ENCODE data around the gene BANF2. TPM values are rescaled to one million over a fixed set of nuclear protein-coding genes. Genes with fewer than 3 reads are reported as not detected.

Gene BANF2
- total and polyA plus RNA-seq, 2 of the 13 experiments (the other 11 are each of a cell fraction or from before 2014, with no cell fraction given), result 0.35 TPM; not detected in 1

- peak; percentile 75; the same call in 1 of the 2 replicates for TF ChIP-seq ZFP91 (CRISPR knock-in tag; IDR thresholded peaks at IDR 0.05; ENCODE audit: borderline replicate concordance)
- 0 out of 2 replicates have a peak, but pooled peaks have one; percentile 14 for TF ChIP-seq ZNF503 (CRISPR knock-in tag; IDR thresholded peaks at IDR 0.05)
- 0 out of 2 replicates have a peak, but pooled peaks have one; percentile 55 for TF ChIP-seq ZNF576 (CRISPR knock-in tag; IDR thresholded peaks at IDR 0.05)
- no peak for TF ChIP-seq TAF15 (IDR thresholded peaks at IDR 0.05; ENCODE audit: low read depth, low read length, poor library complexity, severe bottlenecking)
- no peak for TF ChIP-seq ZNF282 (IDR thresholded peaks at IDR 0.05; ENCODE audit: partially characterized antibody)
- TF ChIP-seq HES4 (CRISPR knock-in tag; IDR thresholded peaks at IDR 0.05; ENCODE audit: borderline replicate concordance), result no peak
- TF ChIP-seq SNAPC4 (CRISPR knock-in tag; IDR thresholded peaks at IDR 0.05), result no peak
- TF ChIP-seq ELK4 (CRISPR knock-in tag; IDR thresholded peaks at IDR 0.05; ENCODE audit: borderline replicate concordance), result no peak
- TF ChIP-seq HBP1 (CRISPR knock-in tag; IDR thresholded peaks at IDR 0.05; ENCODE audit: low read depth), result peak; percentile 74
- peak; percentile 45; the same call in 1 of the 2 replicates for TF ChIP-seq ELF1 (CRISPR knock-in tag; IDR thresholded peaks at IDR 0.05)
- TF ChIP-seq FUBP1 (CRISPR knock-in tag; IDR thresholded peaks at IDR 0.05; ENCODE audit: borderline replicate concordance), result no peak
Observed at GRCh38 chr20:17710379-17711266, 10.9 kb downstream of the BANF2 start (continued).

Data from HepG2 (cell line).